Type B pancreatic cell (in vitro differentiated cells): ENCODE data around the gene CCDC33. TPM values are rescaled to one million over a fixed set of nuclear protein-coding genes. Genes with fewer than 3 reads are reported as not detected.

ENCODE experiments used
- DNase-seq: peaks from one replicate; pipeline ENCODE4 v3.0.0; 2021; ENCODE audit warnings: mixed read lengths; ENCODE audit not compliant: unreplicated experiment; ENCODE audit errors: extremely low spot score
- H3K27ac Mint-ChIP-seq: 2 replicates; pipeline ENCODE4 v1.8.0; 2021; ENCODE audit warnings: mild to moderate bottlenecking, mixed read lengths
- H3K27me3 Mint-ChIP-seq: 2 replicates; pipeline ENCODE4 v1.8.0; 2021; ENCODE audit warnings: mixed read lengths
- H3K36me3 Mint-ChIP-seq: 2 replicates; pipeline ENCODE4 v1.8.0; 2021; ENCODE audit warnings: mixed read lengths
- H3K4me1 Mint-ChIP-seq: one replicate; pipeline ENCODE4 v1.8.0; 2021; ENCODE audit warnings: mixed read lengths; ENCODE audit not compliant: unreplicated experiment
- H3K4me3 Mint-ChIP-seq: 2 replicates; pipeline ENCODE4 v1.8.0; 2021; ENCODE audit warnings: mild to moderate bottlenecking, mixed read lengths
- H3K9me3 Mint-ChIP-seq: 2 replicates; pipeline ENCODE4 v1.8.0; 2021; ENCODE audit warnings: mixed read lengths
- CTCF ChIP-seq: fragments of 200-600 bp; sonication (generic); conservative IDR thresholded peaks from 2 replicates; pipeline ENCODE4 v1.5.0; 2021; ENCODE audit warnings: antibody characterized with exemption, mild to moderate bottlenecking
- total RNA-seq: library from RNA; stranded (reverse); gene quantifications from 2 replicates; pipeline ENCODE4 v1.2.1, GENCODE V29; 2021; ENCODE audit warnings: low replicate concordance

The CCDC33 gene
- total RNA-seq, 1 donor from 2014 or later: 5.0 TPM

- no peak for TF ChIP-seq CTCF
- Mint-ChIP-seq H3K27ac (no peak overlapping the region), H3K9me3 (no peaks in the 10 kb centered on the region), H3K4me3 (no peak overlapping the region), H3K4me1 (peaks cover 28% of the 10 kb centered on the region), H3K27me3 (peaks cover 15% of the 10 kb centered on the region), H3K36me3 (no peaks in the 10 kb centered on the region)
- DNase-seq: no peak
Measured at GRCh38 chr15:74252721-74253120, 16.6 kb downstream of the CCDC33 start.

GRCh38 chr15:74253211-74253921, 17.2 kb downstream of the CCDC33 start:
- Mint-ChIP-seq H3K36me3 (no peaks in the 10 kb centered on the region), H3K27ac (no peak overlapping the region), H3K4me1 (peaks cover 32% of the 10 kb centered on the region), H3K4me3 (no peak overlapping the region), H3K27me3 (peaks cover 15% of the 10 kb centered on the region), H3K9me3 (no peaks in the 10 kb centered on the region)
- TF ChIP-seq CTCF: no peak
- no peak for DNase-seq

GRCh38 chr15:74257105-74257504, 21.0 kb downstream of the CCDC33 start:
- Mint-ChIP-seq H3K9me3 (no peaks in the 10 kb centered on the region), H3K36me3 (no peaks in the 10 kb centered on the region), H3K27ac (no peak overlapping the region), H3K27me3 (peaks cover 15% of the 10 kb centered on the region), H3K4me3 (no peak overlapping the region), H3K4me1 (peaks cover 34% of the 10 kb centered on the region)
- TF ChIP-seq CTCF: no peak
- no peak for DNase-seq

- no peaks in the 10 kb centered on the region for H3K9me3 Mint-ChIP-seq
- no peak for TF ChIP-seq CTCF
- H3K27ac Mint-ChIP-seq: no peak overlapping the region
- peaks cover 15% of the 10 kb centered on the region for H3K27me3 Mint-ChIP-seq
- H3K4me3 Mint-ChIP-seq: no peak overlapping the region
- no peak for DNase-seq
- no peaks in the 10 kb centered on the region for H3K36me3 Mint-ChIP-seq
- peaks cover 32% of the 10 kb centered on the region for H3K4me1 Mint-ChIP-seq
Measured at GRCh38 chr15:74257623-74258022, 21.5 kb downstream of the CCDC33 start.

DNA sequence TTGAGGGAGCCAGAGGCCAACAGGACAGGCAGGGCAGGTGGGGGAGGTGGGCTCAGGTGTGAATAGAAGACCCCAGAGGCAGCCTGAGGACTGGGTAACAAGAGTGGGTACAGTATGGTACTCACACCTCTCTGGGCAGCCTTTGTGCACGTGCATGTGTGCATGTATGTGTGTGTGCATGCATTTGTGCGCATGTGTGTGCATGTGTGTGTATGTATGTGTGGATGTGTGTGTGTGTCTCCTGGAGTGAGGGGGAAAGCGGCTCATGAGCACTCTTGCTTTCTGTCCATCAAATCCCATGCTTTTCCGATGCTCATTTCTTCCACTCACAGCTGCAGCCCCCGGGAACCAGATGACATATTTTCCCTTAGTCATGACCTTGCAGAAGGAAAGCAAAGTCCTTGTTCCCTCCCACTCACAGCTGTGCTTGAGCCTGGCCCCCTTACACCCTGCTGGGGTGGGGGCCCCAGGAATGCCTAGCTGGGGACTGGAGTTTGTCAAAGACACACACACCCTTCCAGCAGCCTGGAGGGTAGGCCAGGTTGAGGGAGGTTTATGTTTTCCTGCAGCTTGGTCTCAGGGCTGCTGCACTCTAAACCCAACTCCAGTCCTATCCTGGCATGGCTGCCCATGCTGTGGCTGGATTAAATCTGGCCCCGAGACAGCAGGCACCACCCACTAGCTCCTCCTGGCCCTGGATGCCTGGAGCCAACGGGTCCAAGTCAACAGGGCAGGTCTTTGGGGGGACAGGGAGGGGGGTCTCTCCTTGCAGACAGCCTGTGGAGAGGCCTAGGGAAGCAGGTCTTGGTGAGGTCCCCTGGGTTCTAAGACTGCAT, 22.5 kb downstream of the CCDC33 start:
- Mint-ChIP-seq H3K9me3 (no peaks in the 10 kb centered on the region), H3K4me3 (no peak overlapping the region), H3K4me1 (peaks cover 29% of the 10 kb centered on the region), H3K36me3 (no peaks in the 10 kb centered on the region), H3K27ac (no peak overlapping the region), H3K27me3 (peaks cover 20% of the 10 kb centered on the region)
- TF ChIP-seq CTCF: no peak
- no peak for DNase-seq
